Gastroesophageal sphincter (tissue), 4 donors: ENCODE measurements around the gene PCP2. TPM values are rescaled to one million over a fixed set of nuclear protein-coding genes. Genes with fewer than 3 reads are reported as not detected.

Experiments
- ATAC-seq: fragments of 150-250 bp; one replicate; pipeline ENCODE4 v1.9.1; 2016; ENCODE audit warnings: mild to moderate bottlenecking, moderate library complexity
- H3K27ac ChIP-seq, 4 donors: fragments of 200-600 bp; sonication (generic) in 3 of 4; 1 replicate in 3 of 4; 2 replicates in 1 of 4; pipeline ENCODE4 v1.5.1; 2016 to 2019
- H3K27me3 ChIP-seq: fragments of 200-600 bp; sonication (generic); one replicate; pipeline ENCODE4 v1.5.1; 2019
- H3K36me3 ChIP-seq, 2 donors: fragments of 200-600 bp; sonication (generic); one replicate each; pipeline ENCODE4 v1.5.1; 2019; ENCODE audit warnings: control low read depth in 1 of 2
- H3K4me1 ChIP-seq, 3 donors: fragments of 200-600 bp; sonication (generic); 1 replicate in 2 of 3; 2 replicates in 1 of 3; pipeline ENCODE4 v1.5.1; 2016 to 2019; ENCODE audit warnings: control low read depth in 2 of 3
- H3K4me3 ChIP-seq, 2 donors: fragments of 200-600 bp; sonication (generic); one replicate each; pipeline ENCODE4 v1.5.1; 2019; ENCODE audit warnings: mild to moderate bottlenecking in 1 of 2, moderate library complexity in 1 of 2
- H3K9me3 ChIP-seq, 3 donors: fragments of 200-600 bp; sonication (generic); one replicate each; pipeline ENCODE4 v1.5.1; 2017 to 2019; ENCODE audit warnings: control low read depth in 2 of 3
- EP300 ChIP-seq: sonication (generic); formaldehyde crosslinking; IDR thresholded peaks from one replicate; pipeline ENCODE4 v1.6.1; 2017; ENCODE audit warnings: antibody characterized with exemption, mild to moderate bottlenecking
- POLR2A ChIP-seq, 2 donors: fragments of 450-650 bp; IDR thresholded peaks; one replicate each; pipeline ENCODE4 v1.6.1; 2017; ENCODE audit warnings: antibody characterized with exemption in 2 of 2, mild to moderate bottlenecking in 2 of 2, moderate library complexity in 1 of 2
- POLR2AphosphoS5 ChIP-seq: sonication (generic); formaldehyde crosslinking; IDR thresholded peaks from one replicate; pipeline ENCODE4 v1.6.1; 2017; ENCODE audit warnings: antibody characterized with exemption
- WGBS, 2 donors: methylation state at CpG; one replicate each; pipeline ENCODE4 v1.1.5; 2018; ENCODE audit warnings: low coverage in 1 of 2; 5-methylcytosine and 5-hydroxymethylcytosine counted together
- total RNA-seq, 4 donors: library from RNA; depleted of rRNA; stranded (reverse); fragments of >200 nt; gene quantifications; one replicate each; pipeline ENCODE4 v1.1.0, GENCODE V29; 2016
- TF ChIP-seq, protein P1 (sequence below), 4 experiments: fragments of 200-600 bp in 2 of 4; fragments of 450-650 bp in 2 of 4; sonication (generic) in 1 of 4; IDR thresholded peaks; one replicate each; pipeline ENCODE4 v1.5.1; 2017 to 2019; ENCODE audit warnings: antibody characterized with exemption in 4 of 4, mild to moderate bottlenecking in 2 of 4, moderate library complexity in 2 of 4

The PCP2 gene
- total RNA-seq, 4 donors from 2014 or later: not detected

DNA sequence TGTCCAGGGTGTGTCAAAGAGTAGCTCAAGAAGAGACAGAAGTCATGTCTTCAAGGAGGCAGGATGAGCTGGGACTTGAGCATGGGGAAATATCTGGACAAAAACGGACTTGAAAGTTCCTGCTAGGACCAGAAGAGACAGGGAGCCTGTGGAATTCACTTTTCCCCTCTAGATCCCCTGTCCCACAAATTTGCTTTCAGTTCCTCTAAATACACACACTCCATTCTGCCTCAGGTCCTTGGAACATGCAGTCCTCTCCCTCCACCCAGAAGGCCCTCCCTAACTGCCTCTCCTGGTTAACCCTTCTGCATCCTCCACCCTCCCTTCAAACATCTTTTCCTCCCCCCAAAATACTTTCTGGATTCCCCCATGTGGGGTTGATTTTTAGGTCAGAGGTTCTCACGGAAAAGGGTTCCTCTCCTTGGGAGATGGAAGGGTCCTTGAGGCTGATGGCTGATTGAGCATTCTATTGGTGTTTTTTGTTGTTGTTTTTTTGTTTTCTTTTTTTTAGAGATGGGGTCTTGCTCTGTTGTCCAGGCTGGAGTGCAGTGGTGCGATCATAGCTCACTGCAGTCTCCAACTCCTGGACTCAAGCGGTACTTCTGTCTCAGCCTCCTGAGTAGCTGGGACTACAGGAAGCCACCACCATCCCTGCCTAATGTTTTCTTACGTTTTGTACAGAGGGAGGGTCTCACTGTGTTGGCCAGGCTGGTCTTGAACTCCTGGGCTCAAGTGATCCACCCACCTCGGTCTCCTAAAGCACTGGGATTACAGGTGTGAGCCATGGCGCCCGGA is 28.4 kb upstream of the PCP2 start:
- no peak for ATAC-seq
- H3K36me3 ChIP-seq: no peaks in the 10 kb centered on the region
- no peaks in the 10 kb centered on the region for H3K9me3 ChIP-seq
- no peak overlapping the region for H3K27ac ChIP-seq
- H3K27me3 ChIP-seq: peaks cover 78% of the 10 kb centered on the region
- WGBS, 2 donors: 70 to 82% methylated on average over 3 to 8 of the region's 8 CpGs
- H3K4me1 ChIP-seq: no peaks in the 10 kb centered on the region
- no peak overlapping the region for H3K4me3 ChIP-seq
- TF ChIP-seq, protein P1, sequence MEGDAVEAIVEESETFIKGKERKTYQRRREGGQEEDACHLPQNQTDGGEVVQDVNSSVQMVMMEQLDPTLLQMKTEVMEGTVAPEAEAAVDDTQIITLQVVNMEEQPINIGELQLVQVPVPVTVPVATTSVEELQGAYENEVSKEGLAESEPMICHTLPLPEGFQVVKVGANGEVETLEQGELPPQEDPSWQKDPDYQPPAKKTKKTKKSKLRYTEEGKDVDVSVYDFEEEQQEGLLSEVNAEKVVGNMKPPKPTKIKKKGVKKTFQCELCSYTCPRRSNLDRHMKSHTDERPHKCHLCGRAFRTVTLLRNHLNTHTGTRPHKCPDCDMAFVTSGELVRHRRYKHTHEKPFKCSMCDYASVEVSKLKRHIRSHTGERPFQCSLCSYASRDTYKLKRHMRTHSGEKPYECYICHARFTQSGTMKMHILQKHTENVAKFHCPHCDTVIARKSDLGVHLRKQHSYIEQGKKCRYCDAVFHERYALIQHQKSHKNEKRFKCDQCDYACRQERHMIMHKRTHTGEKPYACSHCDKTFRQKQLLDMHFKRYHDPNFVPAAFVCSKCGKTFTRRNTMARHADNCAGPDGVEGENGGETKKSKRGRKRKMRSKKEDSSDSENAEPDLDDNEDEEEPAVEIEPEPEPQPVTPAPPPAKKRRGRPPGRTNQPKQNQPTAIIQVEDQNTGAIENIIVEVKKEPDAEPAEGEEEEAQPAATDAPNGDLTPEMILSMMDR (IDR thresholded peaks at IDR 0.05): no peak
- TF ChIP-seq POLR2AphosphoS5 (no peak), POLR2A (IDR thresholded peaks at IDR 0.05) (no peak), EP300 (no peak)

DNA sequence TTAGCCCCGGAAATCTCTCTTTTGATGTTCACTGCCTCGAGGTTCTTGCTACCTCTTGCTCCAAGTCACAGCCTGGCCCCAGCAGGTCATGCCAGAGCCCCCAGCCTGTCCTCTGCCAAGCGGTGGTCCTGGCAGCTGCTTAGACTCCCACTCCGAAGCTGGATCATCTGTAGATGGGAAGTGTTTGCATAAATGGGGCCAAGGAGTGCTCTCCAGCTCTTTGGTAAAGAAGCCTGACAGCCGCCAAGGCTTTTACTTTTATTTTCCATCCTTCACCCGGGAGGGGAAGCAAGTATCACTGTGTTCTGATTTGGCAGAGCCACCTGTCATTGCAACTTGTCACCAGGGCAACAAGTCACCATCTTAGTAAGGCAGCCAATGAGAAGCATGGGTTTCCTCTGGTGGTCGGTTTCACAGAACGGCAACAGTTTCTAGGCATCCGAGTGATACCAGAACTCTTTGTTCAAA is 24.7 kb upstream of the PCP2 start:
- H3K36me3 ChIP-seq: no peaks in the 10 kb centered on the region
- H3K9me3 ChIP-seq: no peaks in the 10 kb centered on the region
- ATAC-seq: no peak
- TF ChIP-seq, protein P1 (IDR thresholded peaks at IDR 0.05): no peak
- TF ChIP-seq POLR2A (IDR thresholded peaks at IDR 0.05): no peak
- no peak for TF ChIP-seq EP300
- TF ChIP-seq POLR2AphosphoS5: no peak
- H3K27ac ChIP-seq: no peak overlapping the region
- H3K27me3 ChIP-seq: peaks cover 49% of the 10 kb centered on the region
- 7 to 28% methylated on average over 3 to 8 of the region's 9 CpGs for WGBS, 2 donors
- no peak overlapping the region for H3K4me3 ChIP-seq
- no peaks in the 10 kb centered on the region for H3K4me1 ChIP-seq

DNA sequence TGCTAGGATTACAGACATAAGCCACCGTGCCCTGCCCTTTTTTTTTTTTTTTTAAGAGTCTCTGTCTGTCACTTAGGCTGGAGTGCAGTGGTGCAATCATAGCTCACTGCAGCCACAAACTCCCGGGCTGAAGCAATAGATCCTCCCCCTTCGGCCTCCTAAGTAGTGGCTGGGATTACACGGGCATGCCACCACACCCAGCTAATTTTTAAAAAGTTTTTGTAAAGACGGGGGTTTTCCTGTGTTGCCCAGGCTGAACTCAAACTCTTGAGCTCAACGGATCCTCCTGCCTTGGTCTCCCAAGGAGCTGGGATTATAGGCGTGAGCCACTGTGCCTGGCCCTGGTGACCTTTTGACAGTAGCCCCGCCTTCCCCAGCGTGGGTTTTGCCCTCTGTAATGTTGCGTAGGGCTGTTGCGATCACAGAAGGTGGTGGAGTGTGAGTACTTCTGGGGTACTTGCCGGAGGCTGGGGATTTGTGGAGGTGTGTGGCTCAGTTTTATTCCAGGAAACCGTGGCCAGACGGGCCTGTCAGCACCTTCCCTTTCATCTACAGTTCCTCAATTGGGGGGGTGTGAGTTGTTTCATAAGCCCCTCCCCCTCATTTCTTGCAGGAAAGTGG is 23.7 kb upstream of the PCP2 start:
- Histone ChIP-seq H3K27me3 (peaks cover 43% of the 10 kb centered on the region), H3K4me1 (peaks cover 0 to 3% (median 0%) of the 10 kb centered on the region in 3 donors), H3K4me3 (no peak overlapping the region), H3K36me3 (no peaks in the 10 kb centered on the region), H3K27ac (no peak overlapping the region), H3K9me3 (no peaks in the 10 kb centered on the region)
- 51 to 55% methylated on average over 7 to 14 of the region's 14 CpGs for WGBS, 2 donors
- ATAC-seq: peak; percentile 53
- no peak for TF ChIP-seq POLR2A (IDR thresholded peaks at IDR 0.05)
- no peak for TF ChIP-seq EP300
- TF ChIP-seq, protein P1 (IDR thresholded peaks at IDR 0.05): no peak
- TF ChIP-seq POLR2AphosphoS5: no peak

DNA sequence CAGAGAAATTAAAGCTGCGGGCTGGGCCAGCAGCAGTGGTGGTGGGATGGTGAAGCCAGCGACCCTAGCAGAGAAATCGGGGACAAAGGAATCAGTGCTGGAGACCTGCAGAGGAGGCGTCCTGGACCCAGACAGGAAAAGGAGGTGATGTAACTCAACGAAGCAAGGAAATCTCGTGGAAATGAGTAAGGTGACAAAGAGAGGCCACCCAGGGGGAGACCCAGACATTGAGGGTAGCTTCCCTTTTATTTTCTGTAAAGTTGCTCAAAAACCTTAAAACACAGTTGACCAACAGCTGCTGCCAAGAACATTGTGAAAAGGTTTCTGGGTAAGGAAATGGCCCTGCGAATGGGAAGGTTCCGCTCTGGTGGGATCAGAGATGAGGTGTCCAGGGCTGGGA is 22.1 kb upstream of the PCP2 start:
- H3K27me3 ChIP-seq: peaks cover 39% of the 10 kb centered on the region
- H3K4me1 ChIP-seq: peaks cover 0 to 9% (median 0%) of the 10 kb centered on the region in 3 donors
- WGBS, 2 donors: 65 to 73% methylated on average over 7 to 8 of the region's 8 CpGs
- ATAC-seq: no peak
- no peak overlapping the region for H3K27ac ChIP-seq
- no peak overlapping the region for H3K4me3 ChIP-seq
- H3K36me3 ChIP-seq: no peaks in the 10 kb centered on the region
- no peak for TF ChIP-seq POLR2AphosphoS5
- TF ChIP-seq, protein P1 (IDR thresholded peaks at IDR 0.05): no peak
- no peak for TF ChIP-seq POLR2A (IDR thresholded peaks at IDR 0.05)
- no peak for TF ChIP-seq EP300
- no peaks in the 10 kb centered on the region for H3K9me3 ChIP-seq

DNA sequence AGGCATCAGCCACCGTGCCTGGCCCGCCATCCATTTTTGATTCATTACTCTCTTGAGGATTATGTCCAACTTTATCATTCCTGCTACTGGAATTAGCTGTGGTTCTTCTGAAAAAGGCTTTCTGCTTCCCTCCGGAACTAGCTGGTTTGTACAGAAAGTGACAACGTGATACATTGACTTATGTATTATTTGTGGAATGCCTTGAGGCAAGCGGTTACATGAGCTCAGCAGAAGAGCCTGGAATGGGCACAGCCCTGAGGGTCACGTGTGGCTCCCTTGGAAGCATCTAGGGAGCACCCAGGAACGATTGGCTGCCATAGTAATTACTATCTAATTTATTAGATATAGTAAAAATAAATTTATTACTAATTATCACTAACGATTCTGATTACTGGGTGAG is 20.9 kb upstream of the PCP2 start:
- H3K27ac ChIP-seq: no peak overlapping the region
- peaks cover 0 to 9% (median 0%) of the 10 kb centered on the region in 3 donors for H3K4me1 ChIP-seq
- H3K27me3 ChIP-seq: peaks cover 39% of the 10 kb centered on the region
- TF ChIP-seq, protein P1 (IDR thresholded peaks at IDR 0.05): no peak
- TF ChIP-seq POLR2A (IDR thresholded peaks at IDR 0.05): no peak
- TF ChIP-seq EP300: no peak
- TF ChIP-seq POLR2AphosphoS5: no peak
- no peak for ATAC-seq
- H3K36me3 ChIP-seq: no peaks in the 10 kb centered on the region
- 40 to 50% methylated on average over 8 of the region's 8 CpGs for WGBS, 2 donors
- H3K9me3 ChIP-seq: no peaks in the 10 kb centered on the region
- no peak overlapping the region for H3K4me3 ChIP-seq
